Measurements from ENCODE around the gene MAK.
"Not testable (repeated sequence)": the region's sequence is repeated elsewhere in the genome, so short reads cannot be mapped to it uniquely, and the experiment has no call there.

The MAK gene

GRCh38 chr6:10837995-10838793 is at the start of gene MAK:
Gene MAK, minus strand, starts transcription at chr6:10838539. Its CDS starts 7,891 bp downstream, at chr6:10830648.
- in situ Hi-C loops (cut with HindIII; ENCODE audit: low pct_ligation_motif_present, low pct_unique_long_range_greater_than_20kb, low sequenced_read_pairs), result no loop called here
- DNase-seq, result peak; percentile 85

GRCh38 chr6:10886691-10887502 is 48.6 kb upstream of the MAK start, which contains the start of gene SYCP2L:
Gene SYCP2L, plus strand, starts transcription at chr6:10887052. Its CDS starts 75 bp downstream, at chr6:10887127.
- in situ Hi-C loops (cut with HindIII; ENCODE audit: low pct_ligation_motif_present, low pct_unique_long_range_greater_than_20kb, low sequenced_read_pairs), result no loop called here
- peak; percentile 93 for DNase-seq

GRCh38 chr6:10886365-10886690 is 48.0 kb upstream of the MAK start:
- in situ Hi-C loops (cut with HindIII; ENCODE audit: low pct_ligation_motif_present, low pct_unique_long_range_greater_than_20kb, low sequenced_read_pairs), result not testable (repeated sequence)

GRCh38 chr6:10884245-10884972 is 46.1 kb upstream of the MAK start:
- DNase-seq, result no peak
- in situ Hi-C loops (cut with HindIII; ENCODE audit: low pct_ligation_motif_present, low pct_unique_long_range_greater_than_20kb, low sequenced_read_pairs), result no loop called here

More at GRCh38 chr6:10886365-10886690, 48.0 kb upstream of the MAK start:
- not testable (repeated sequence) for DNase-seq

- in situ Hi-C loops (cut with HindIII; ENCODE audit: low pct_ligation_motif_present, low pct_unique_long_range_greater_than_20kb, low sequenced_read_pairs), result no loop called here
- no peak for DNase-seq
These were observed 45.2 kb upstream of the MAK start for GRCh38 chr6:10883312-10884244.

- no peak for DNase-seq
- in situ Hi-C loops (cut with HindIII; ENCODE audit: low pct_ligation_motif_present, low pct_unique_long_range_greater_than_20kb, low sequenced_read_pairs), result no loop called here
These were observed 44.4 kb upstream of the MAK start for GRCh38 chr6:10882657-10883171.

GRCh38 chr6:10882253-10882630 is 43.9 kb upstream of the MAK start:
- in situ Hi-C loops (cut with HindIII; ENCODE audit: low pct_ligation_motif_present, low pct_unique_long_range_greater_than_20kb, low sequenced_read_pairs); DNase-seq: not testable (repeated sequence)

- in situ Hi-C loops (cut with HindIII; ENCODE audit: low pct_ligation_motif_present, low pct_unique_long_range_greater_than_20kb, low sequenced_read_pairs), result no loop called here
- no peak for DNase-seq
These were observed 42.0 kb upstream of the MAK start for GRCh38 chr6:10880366-10880765.

- in situ Hi-C loops (cut with HindIII; ENCODE audit: low pct_ligation_motif_present, low pct_unique_long_range_greater_than_20kb, low sequenced_read_pairs), result no loop called here
- DNase-seq, result no peak
These were observed 39.5 kb upstream of the MAK start for GRCh38 chr6:10877871-10878270.

- DNase-seq, result no peak
- in situ Hi-C loops (cut with HindIII; ENCODE audit: low pct_ligation_motif_present, low pct_unique_long_range_greater_than_20kb, low sequenced_read_pairs), result no loop called here
These were observed 38.7 kb upstream of the MAK start for GRCh38 chr6:10877012-10877411.

GRCh38 chr6:10875026-10875425 is 36.7 kb upstream of the MAK start:
- in situ Hi-C loops (cut with HindIII; ENCODE audit: low pct_ligation_motif_present, low pct_unique_long_range_greater_than_20kb, low sequenced_read_pairs), result no loop called here
- no peak for DNase-seq

- in situ Hi-C loops (cut with HindIII; ENCODE audit: low pct_ligation_motif_present, low pct_unique_long_range_greater_than_20kb, low sequenced_read_pairs), result no loop called here
- no peak for DNase-seq
These were observed 35.9 kb upstream of the MAK start for GRCh38 chr6:10874207-10874606.

- in situ Hi-C loops (cut with HindIII; ENCODE audit: low pct_ligation_motif_present, low pct_unique_long_range_greater_than_20kb, low sequenced_read_pairs), result no loop called here
- DNase-seq, result no peak
These were observed 35.0 kb upstream of the MAK start for GRCh38 chr6:10873374-10873773.

GRCh38 chr6:10867952-10868351 is 29.6 kb upstream of the MAK start:
- DNase-seq, result no peak
- in situ Hi-C loops (cut with HindIII; ENCODE audit: low pct_ligation_motif_present, low pct_unique_long_range_greater_than_20kb, low sequenced_read_pairs), result no loop called here

- DNase-seq; in situ Hi-C loops (cut with HindIII; ENCODE audit: low pct_ligation_motif_present, low pct_unique_long_range_greater_than_20kb, low sequenced_read_pairs): not testable (repeated sequence)
These were observed 28.4 kb upstream of the MAK start for GRCh38 chr6:10866709-10867108.

GRCh38 chr6:10863031-10863430 is 24.7 kb upstream of the MAK start:
- DNase-seq; in situ Hi-C loops (cut with HindIII; ENCODE audit: low pct_ligation_motif_present, low pct_unique_long_range_greater_than_20kb, low sequenced_read_pairs): not testable (repeated sequence)

GRCh38 chr6:10862361-10862760 is 24.0 kb upstream of the MAK start:
- in situ Hi-C loops (cut with HindIII; ENCODE audit: low pct_ligation_motif_present, low pct_unique_long_range_greater_than_20kb, low sequenced_read_pairs), result no loop called here
- no peak for DNase-seq

GRCh38 chr6:10861086-10861485 is 22.7 kb upstream of the MAK start:
- no peak for DNase-seq
- in situ Hi-C loops (cut with HindIII; ENCODE audit: low pct_ligation_motif_present, low pct_unique_long_range_greater_than_20kb, low sequenced_read_pairs), result no loop called here
